Activated naive CD4-positive, alpha-beta T cell treated with anti-CD3 and anti-CD28 coated beads, Interleukin-2, amount 50 U/mL, for 24 hours (primary cell): ENCODE results near the gene SMOC2.
"Not testable (repeated sequence)": the region's sequence is repeated elsewhere in the genome, so short reads cannot be mapped to it uniquely, and the experiment has no call there.

Experiments
- H3K27ac Mint-ChIP-seq: one replicate; pipeline ENCODE4 v1.8.0; 2021; ENCODE audit warnings: mild to moderate bottlenecking, mixed read lengths
- H3K27me3 Mint-ChIP-seq: one replicate; pipeline ENCODE4 v1.8.0; 2021; ENCODE audit warnings: mixed read lengths
- H3K36me3 Mint-ChIP-seq: one replicate; pipeline ENCODE4 v1.8.0; 2021; ENCODE audit warnings: mixed read lengths
- H3K4me1 Mint-ChIP-seq: one replicate; pipeline ENCODE4 v1.8.0; 2021; ENCODE audit warnings: mixed read lengths
- H3K4me3 Mint-ChIP-seq: one replicate; pipeline ENCODE4 v1.8.0; 2021; ENCODE audit warnings: mild to moderate bottlenecking, mixed read lengths
- H3K9me3 Mint-ChIP-seq: one replicate; pipeline ENCODE4 v1.8.0; 2021; ENCODE audit warnings: mixed read lengths

Gene SMOC2

GRCh38 chr6:168570211-168570610, 129.2 kb downstream of the SMOC2 start:
- H3K27me3 Mint-ChIP-seq = peaks cover 5% of the 10 kb centered on the region
- H3K4me1 Mint-ChIP-seq = no peaks in the 10 kb centered on the region
- no peak overlapping the region for H3K4me3 Mint-ChIP-seq
- no peaks in the 10 kb centered on the region for H3K36me3 Mint-ChIP-seq
- no peak overlapping the region for H3K27ac Mint-ChIP-seq
- H3K9me3 Mint-ChIP-seq = no peaks in the 10 kb centered on the region

- peaks cover 5% of the 10 kb centered on the region for H3K27me3 Mint-ChIP-seq
- H3K4me3 Mint-ChIP-seq = no peak overlapping the region
- H3K36me3 Mint-ChIP-seq = no peaks in the 10 kb centered on the region
- no peaks in the 10 kb centered on the region for H3K9me3 Mint-ChIP-seq
- no peak overlapping the region for H3K27ac Mint-ChIP-seq
- H3K4me1 Mint-ChIP-seq = no peaks in the 10 kb centered on the region
Measured at GRCh38 chr6:168571268-168571667, 130.3 kb downstream of the SMOC2 start.

- not testable (repeated sequence) for H3K4me1 Mint-ChIP-seq, H3K4me3 Mint-ChIP-seq, H3K36me3 Mint-ChIP-seq, H3K27ac Mint-ChIP-seq, H3K27me3 Mint-ChIP-seq, H3K9me3 Mint-ChIP-seq
Measured at GRCh38 chr6:168573276-168573835, 132.4 kb downstream of the SMOC2 start.

GRCh38 chr6:168574075-168574698, 133.2 kb downstream of the SMOC2 start:
- Mint-ChIP-seq H3K4me1 (no peaks in the 10 kb centered on the region), H3K27me3 (peaks cover 3% of the 10 kb centered on the region), H3K9me3 (no peaks in the 10 kb centered on the region), H3K27ac (no peak overlapping the region), H3K36me3 (no peaks in the 10 kb centered on the region), H3K4me3 (no peak overlapping the region)

GRCh38 chr6:168574699-168575195, 133.8 kb downstream of the SMOC2 start:
- Mint-ChIP-seq H3K4me3 (no peak overlapping the region), H3K27ac (no peak overlapping the region), H3K36me3 (no peaks in the 10 kb centered on the region), H3K27me3 (peaks cover 3% of the 10 kb centered on the region), H3K4me1 (no peaks in the 10 kb centered on the region), H3K9me3 (no peaks in the 10 kb centered on the region)

- no peaks in the 10 kb centered on the region for H3K36me3 Mint-ChIP-seq
- no peaks in the 10 kb centered on the region for H3K4me1 Mint-ChIP-seq
- no peaks in the 10 kb centered on the region for H3K27me3 Mint-ChIP-seq
- H3K9me3 Mint-ChIP-seq = no peaks in the 10 kb centered on the region
- no peak overlapping the region for H3K27ac Mint-ChIP-seq
- H3K4me3 Mint-ChIP-seq = no peak overlapping the region
Measured at GRCh38 chr6:168575346-168576098, 134.5 kb downstream of the SMOC2 start.

GRCh38 chr6:168576388-168576787, 135.4 kb downstream of the SMOC2 start:
- H3K4me1 Mint-ChIP-seq = no peaks in the 10 kb centered on the region
- H3K27me3 Mint-ChIP-seq = no peaks in the 10 kb centered on the region
- no peaks in the 10 kb centered on the region for H3K36me3 Mint-ChIP-seq
- no peak overlapping the region for H3K27ac Mint-ChIP-seq
- H3K4me3 Mint-ChIP-seq = no peak overlapping the region
- no peaks in the 10 kb centered on the region for H3K9me3 Mint-ChIP-seq

- Mint-ChIP-seq H3K4me1 (no peaks in the 10 kb centered on the region), H3K4me3 (no peak overlapping the region), H3K27ac (no peak overlapping the region), H3K9me3 (no peaks in the 10 kb centered on the region), H3K27me3 (no peaks in the 10 kb centered on the region), H3K36me3 (no peaks in the 10 kb centered on the region)
Measured at GRCh38 chr6:168577496-168577895, 136.5 kb downstream of the SMOC2 start.

- Mint-ChIP-seq H3K27me3 (no peaks in the 10 kb centered on the region), H3K36me3 (no peaks in the 10 kb centered on the region), H3K9me3 (no peaks in the 10 kb centered on the region), H3K27ac (no peak overlapping the region), H3K4me3 (no peak overlapping the region), H3K4me1 (no peaks in the 10 kb centered on the region)
Measured at GRCh38 chr6:168578036-168578435, 137.1 kb downstream of the SMOC2 start.

- Mint-ChIP-seq H3K4me3 (no peak overlapping the region), H3K9me3 (no peaks in the 10 kb centered on the region), H3K27ac (no peak overlapping the region)
Measured at GRCh38 chr6:168581236-168581635, 140.3 kb downstream of the SMOC2 start.

GRCh38 chr6:168581706-168582105, 140.7 kb downstream of the SMOC2 start:
- Mint-ChIP-seq H3K27me3 (no peaks in the 10 kb centered on the region), H3K27ac (no peak overlapping the region), H3K4me1 (no peaks in the 10 kb centered on the region)

More at GRCh38 chr6:168581236-168581635, 140.3 kb downstream of the SMOC2 start:
- H3K36me3 Mint-ChIP-seq = no peaks in the 10 kb centered on the region
- no peaks in the 10 kb centered on the region for H3K4me1 Mint-ChIP-seq
- no peaks in the 10 kb centered on the region for H3K27me3 Mint-ChIP-seq

GRCh38 chr6:168582571-168582981, 141.6 kb downstream of the SMOC2 start:
- Mint-ChIP-seq H3K9me3 (no peaks in the 10 kb centered on the region), H3K4me3 (no peak overlapping the region), H3K27me3 (peaks cover 5% of the 10 kb centered on the region), H3K36me3 (no peaks in the 10 kb centered on the region), H3K4me1 (no peaks in the 10 kb centered on the region), H3K27ac (no peak overlapping the region)

More at GRCh38 chr6:168581706-168582105, 140.7 kb downstream of the SMOC2 start:
- Mint-ChIP-seq H3K36me3 (no peaks in the 10 kb centered on the region), H3K9me3 (no peaks in the 10 kb centered on the region), H3K4me3 (no peak overlapping the region)

GRCh38 chr6:168583126-168583525, 142.1 kb downstream of the SMOC2 start:
- Mint-ChIP-seq H3K4me1 (no peaks in the 10 kb centered on the region), H3K9me3 (no peaks in the 10 kb centered on the region), H3K27me3 (peaks cover 5% of the 10 kb centered on the region), H3K27ac (no peak overlapping the region), H3K4me3 (no peak overlapping the region), H3K36me3 (no peaks in the 10 kb centered on the region)

GRCh38 chr6:168583821-168584220, 142.8 kb downstream of the SMOC2 start:
- no peaks in the 10 kb centered on the region for H3K9me3 Mint-ChIP-seq
- H3K4me1 Mint-ChIP-seq = no peaks in the 10 kb centered on the region
- H3K27me3 Mint-ChIP-seq = peaks cover 5% of the 10 kb centered on the region
- H3K27ac Mint-ChIP-seq = no peak overlapping the region
- no peaks in the 10 kb centered on the region for H3K36me3 Mint-ChIP-seq
- no peak overlapping the region for H3K4me3 Mint-ChIP-seq

GRCh38 chr6:168584249-168584648, 143.3 kb downstream of the SMOC2 start:
- Mint-ChIP-seq H3K27ac (no peak overlapping the region), H3K36me3 (no peaks in the 10 kb centered on the region), H3K9me3 (no peaks in the 10 kb centered on the region), H3K4me1 (no peaks in the 10 kb centered on the region), H3K4me3 (no peak overlapping the region), H3K27me3 (peaks cover 5% of the 10 kb centered on the region)

- H3K27ac Mint-ChIP-seq = no peak overlapping the region
- no peaks in the 10 kb centered on the region for H3K4me1 Mint-ChIP-seq
- H3K4me3 Mint-ChIP-seq = no peak overlapping the region
- H3K9me3 Mint-ChIP-seq = no peaks in the 10 kb centered on the region
- H3K27me3 Mint-ChIP-seq = peaks cover 5% of the 10 kb centered on the region
- H3K36me3 Mint-ChIP-seq = no peaks in the 10 kb centered on the region
Measured at GRCh38 chr6:168584671-168585070, 143.7 kb downstream of the SMOC2 start.
